DOHH2 (cell line): ENCODE measurements around the gene SGPP1.

ENCODE experiments used
- CTCF ChIP-seq: fragments of 200-600 bp; sonication (generic); IDR thresholded peaks from one replicate; pipeline ENCODE4 v1.5.1; 2014; ENCODE audit warnings: antibody characterized with exemption, mild to moderate bottlenecking, low read depth, low read length; ENCODE audit not compliant: poor library complexity, severe bottlenecking
- EZH2phosphoT487 ChIP-seq: fragments of 200-600 bp; sonication (generic); IDR thresholded peaks from 2 replicates; pipeline ENCODE4 v1.6.1; 2017; ENCODE audit warnings: borderline replicate concordance, mild to moderate bottlenecking, antibody characterized with exemption, low read length, moderate library complexity, mixed read lengths

- TF ChIP-seq CTCF (no peak), EZH2phosphoT487 (no peak)
Measured at GRCh38 chr14:63764620-63765139, 36.8 kb upstream of the SGPP1 start.
